ENCODE measurements around the gene NMRAL1.

NMRAL1 gene

GRCh38 chr16:4412159-4412558 is 62.3 kb downstream of the NMRAL1 start:
- H3K4me3 ChIP-seq (ENCODE audit: low read depth, low read length): no peak overlapping the region
- no peak for TF ChIP-seq CTCF (IDR thresholded peaks at IDR 0.05; ENCODE audit: control insufficient read depth, extremely low read depth, insufficient read depth)

More at GRCh38 chr16:4412159-4412558, 62.3 kb downstream of the NMRAL1 start:
- DNase-seq (ENCODE audit: low read depth): no peak
